BLaER1 (cell line): ENCODE measurements around the gene TTC5.

Source experiments
- H3K27ac ChIP-seq: shearing (Covaris generic); formaldehyde crosslinking; 2 replicates; pipeline ENCODE4 v1.8.1; 2022
- H3K27me3 ChIP-seq: shearing (Covaris generic); formaldehyde crosslinking; 2 replicates; pipeline ENCODE4 v1.8.1; 2022
- H3K36me3 ChIP-seq: shearing (Covaris generic); formaldehyde crosslinking; 2 replicates; pipeline ENCODE4 v1.8.1; 2022
- H3K4me1 ChIP-seq: shearing (Covaris generic); formaldehyde crosslinking; 2 replicates; pipeline ENCODE4 v1.8.1; 2022
- H3K4me2 ChIP-seq: shearing (Covaris generic); formaldehyde crosslinking; 2 replicates; pipeline ENCODE4 v1.8.1; 2022
- H3K4me3 ChIP-seq: shearing (Covaris generic); formaldehyde crosslinking; 2 replicates; pipeline ENCODE4 v1.8.1; 2022
- H3K9ac ChIP-seq: shearing (Covaris generic); formaldehyde crosslinking; 2 replicates; pipeline ENCODE4 v1.8.1; 2022
- H3K9me3 ChIP-seq: shearing (Covaris generic); formaldehyde crosslinking; 2 replicates; pipeline ENCODE4 v1.8.1; 2022
- H4K20me1 ChIP-seq: shearing (Covaris generic); formaldehyde crosslinking; 2 replicates; pipeline ENCODE4 v1.8.1; 2022
- Cebpa-rat ChIP-seq: shearing (Covaris generic); IDR thresholded peaks from 2 replicates; pipeline ENCODE4 v1.8.1; 2022

Gene TTC5

GRCh38 chr14:20334017-20334416, 28.3 kb upstream of the TTC5 start:
- Histone ChIP-seq H4K20me1 (peaks cover 24% of the 10 kb centered on the region), H3K4me3 (no peak overlapping the region), H3K4me1 (peaks cover 41% of the 10 kb centered on the region), H3K9ac (no peak overlapping the region), H3K27ac (no peak overlapping the region), H3K4me2 (peak overlapping the region; percentile 73), H3K36me3 (peaks cover 7% of the 10 kb centered on the region), H3K27me3 (no peaks in the 10 kb centered on the region), H3K9me3 (no peaks in the 10 kb centered on the region)
- no peak for TF ChIP-seq Cebpa-rat

GRCh38 chr14:20333494-20333841, 27.7 kb upstream of the TTC5 start:
- H3K36me3 ChIP-seq = peaks cover 12% of the 10 kb centered on the region
- H3K27ac ChIP-seq = peak overlapping the region; percentile 75; the same call in 1 of the 2 replicates
- peak overlapping the region; percentile 73 for H3K4me2 ChIP-seq
- H4K20me1 ChIP-seq = peaks cover 30% of the 10 kb centered on the region
- peak overlapping the region; percentile 87 for H3K9ac ChIP-seq
- H3K27me3 ChIP-seq = no peaks in the 10 kb centered on the region
- H3K9me3 ChIP-seq = no peaks in the 10 kb centered on the region
- H3K4me1 ChIP-seq = peaks cover 45% of the 10 kb centered on the region
- TF ChIP-seq Cebpa-rat = no peak
- H3K4me3 ChIP-seq = peak overlapping the region; percentile 74

GRCh38 chr14:20332788-20333493, 27.2 kb upstream of the TTC5 start, which contains the start of gene CCNB1IP1:
Gene CCNB1IP1 (minus strand): TSS chr14:20333279. CDS start chr14:20316523, 16,756 bp downstream.
- Histone ChIP-seq H3K9me3 (no peaks in the 10 kb centered on the region), H3K4me3 (peak within 1 kb of the TSS; percentile 74), H3K4me1 (peaks cover 49% of the 10 kb centered on the region), H3K27me3 (no peaks in the 10 kb centered on the region), H4K20me1 (peaks cover 35% of the 10 kb centered on the region), H3K27ac (peak within 1 kb of the TSS; percentile 75), H3K4me2 (peak within 1 kb of the TSS; percentile 73), H3K9ac (peak within 1 kb of the TSS; percentile 87), H3K36me3 (peaks cover 13% of the 10 kb centered on the region)
- TF ChIP-seq Cebpa-rat = no peak

- H3K27ac ChIP-seq = peak overlapping the region; percentile 75
- no peaks in the 10 kb centered on the region for H3K9me3 ChIP-seq
- H3K27me3 ChIP-seq = no peaks in the 10 kb centered on the region
- peaks cover 40% of the 10 kb centered on the region for H4K20me1 ChIP-seq
- peak overlapping the region; percentile 73 for H3K4me2 ChIP-seq
- peaks cover 13% of the 10 kb centered on the region for H3K36me3 ChIP-seq
- peak overlapping the region; percentile 87 for H3K9ac ChIP-seq
- H3K4me3 ChIP-seq = peak overlapping the region; percentile 74
- TF ChIP-seq Cebpa-rat = no peak
- H3K4me1 ChIP-seq = peaks cover 54% of the 10 kb centered on the region
These were observed 26.7 kb upstream of the TTC5 start for GRCh38 chr14:20332431-20332787.

GRCh38 chr14:20331053-20331613, 25.4 kb upstream of the TTC5 start:
- no peak overlapping the region for H3K9ac ChIP-seq
- H3K4me1 ChIP-seq = peaks cover 55% of the 10 kb centered on the region
- no peaks in the 10 kb centered on the region for H3K27me3 ChIP-seq
- H3K4me3 ChIP-seq = 0 out of 2 replicates have a peak overlapping the region, but pooled peaks have one; percentile 74
- H4K20me1 ChIP-seq = peaks cover 51% of the 10 kb centered on the region
- no peaks in the 10 kb centered on the region for H3K9me3 ChIP-seq
- no peak for TF ChIP-seq Cebpa-rat
- H3K27ac ChIP-seq = no peak overlapping the region
- H3K4me2 ChIP-seq = peak overlapping the region; percentile 73
- H3K36me3 ChIP-seq = peaks cover 21% of the 10 kb centered on the region

- H3K9ac ChIP-seq = no peak overlapping the region
- peaks cover 51% of the 10 kb centered on the region for H3K4me1 ChIP-seq
- H3K9me3 ChIP-seq = no peaks in the 10 kb centered on the region
- H3K36me3 ChIP-seq = peaks cover 37% of the 10 kb centered on the region
- no peak overlapping the region for H3K4me3 ChIP-seq
- TF ChIP-seq Cebpa-rat = no peak
- peaks cover 51% of the 10 kb centered on the region for H4K20me1 ChIP-seq
- no peaks in the 10 kb centered on the region for H3K27me3 ChIP-seq
- no peak overlapping the region for H3K4me2 ChIP-seq
- H3K27ac ChIP-seq = no peak overlapping the region
These were observed 23.6 kb upstream of the TTC5 start for GRCh38 chr14:20329355-20329754.

GRCh38 chr14:20328705-20329104, 23.0 kb upstream of the TTC5 start:
- no peak overlapping the region for H3K4me2 ChIP-seq
- no peaks in the 10 kb centered on the region for H3K27me3 ChIP-seq
- H3K27ac ChIP-seq = no peak overlapping the region
- H3K4me1 ChIP-seq = peaks cover 45% of the 10 kb centered on the region
- peaks cover 43% of the 10 kb centered on the region for H3K36me3 ChIP-seq
- H3K9me3 ChIP-seq = no peaks in the 10 kb centered on the region
- no peak overlapping the region for H3K9ac ChIP-seq
- no peak overlapping the region for H3K4me3 ChIP-seq
- no peak for TF ChIP-seq Cebpa-rat
- peaks cover 51% of the 10 kb centered on the region for H4K20me1 ChIP-seq

GRCh38 chr14:20327005-20327869, 21.5 kb upstream of the TTC5 start:
- Histone ChIP-seq H3K27me3 (no peaks in the 10 kb centered on the region), H3K4me3 (no peak overlapping the region), H4K20me1 (peaks cover 55% of the 10 kb centered on the region), H3K9me3 (no peaks in the 10 kb centered on the region), H3K4me1 (peaks cover 41% of the 10 kb centered on the region), H3K4me2 (peak overlapping the region; percentile 7; the same call in 1 of the 2 replicates), H3K27ac (no peak overlapping the region), H3K36me3 (peaks cover 57% of the 10 kb centered on the region), H3K9ac (no peak overlapping the region)
- no peak for TF ChIP-seq Cebpa-rat

GRCh38 chr14:20317720-20318119, 12.0 kb upstream of the TTC5 start:
- H3K4me1 ChIP-seq = no peaks in the 10 kb centered on the region
- H4K20me1 ChIP-seq = peaks cover 72% of the 10 kb centered on the region
- no peak overlapping the region for H3K4me2 ChIP-seq
- no peak overlapping the region for H3K4me3 ChIP-seq
- no peak overlapping the region for H3K27ac ChIP-seq
- no peaks in the 10 kb centered on the region for H3K9me3 ChIP-seq
- no peaks in the 10 kb centered on the region for H3K27me3 ChIP-seq
- peaks cover 99% of the 10 kb centered on the region for H3K36me3 ChIP-seq
- TF ChIP-seq Cebpa-rat = no peak
- H3K9ac ChIP-seq = no peak overlapping the region

- Histone ChIP-seq H3K9me3 (no peaks in the 10 kb centered on the region; the same call in 1 of the 2 replicates), H3K4me1 (no peaks in the 10 kb centered on the region), H4K20me1 (peaks cover 49% of the 10 kb centered on the region), H3K36me3 (peaks cover 79% of the 10 kb centered on the region), H3K27ac (no peak overlapping the region), H3K27me3 (no peaks in the 10 kb centered on the region), H3K9ac (no peak overlapping the region), H3K4me3 (no peak overlapping the region), H3K4me2 (no peak overlapping the region)
- no peak for TF ChIP-seq Cebpa-rat
These were observed 8.3 kb upstream of the TTC5 start for GRCh38 chr14:20314026-20314425.
